ENCODE measurements around the gene RUNX1. TPM values are rescaled to one million over a fixed set of nuclear protein-coding genes. Genes with fewer than 3 reads are reported as not detected.

RUNX1 gene
- polyA plus RNA-seq, 1 experiment = 20.9 TPM

DNA sequence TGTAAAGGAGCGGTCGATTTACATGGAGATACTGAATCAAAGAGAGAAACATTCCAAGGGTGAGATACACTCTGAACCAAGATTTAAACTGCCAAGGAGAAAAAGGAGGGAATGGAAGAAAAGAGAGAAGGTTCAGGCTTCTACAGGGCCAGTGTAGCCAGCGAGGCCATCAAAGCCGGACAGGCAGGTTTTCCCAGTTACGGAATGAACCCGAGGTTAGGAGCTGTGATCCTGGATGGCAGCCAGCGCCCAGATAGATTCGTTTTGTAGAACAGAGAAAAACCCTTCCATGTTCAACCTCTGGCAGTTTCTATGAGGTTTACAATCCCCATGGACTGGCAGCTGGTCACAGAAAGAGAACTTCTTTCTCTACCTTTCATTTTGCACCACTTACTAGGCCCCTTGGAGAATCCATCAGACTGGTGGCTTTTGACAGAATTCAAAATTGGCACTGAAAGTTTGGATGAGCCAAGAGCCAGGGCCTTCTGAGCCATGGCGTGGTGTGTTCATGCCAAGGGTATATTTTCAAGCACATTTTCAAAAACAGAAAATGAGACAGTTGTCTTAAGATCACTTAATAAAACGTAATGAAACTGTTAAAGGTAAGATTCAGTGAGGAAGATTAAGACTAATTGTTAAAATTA, 171.5 kb downstream of the RUNX1 start:
- Histone ChIP-seq H3K4me3 (ENCODE audit: low read depth, low read length) (no peak overlapping the region), H3K9me3 (ENCODE audit: control insufficient read depth, insufficient read depth, low read length) (no peaks in the 10 kb centered on the region), H3K27ac (ENCODE audit: low read depth, low read length) (no peak overlapping the region), H3K27me3 (ENCODE audit: control insufficient read depth, insufficient read depth, low read length) (no peaks in the 10 kb centered on the region)
- DNase-seq (ENCODE audit: low read depth, low spot score) = no peak
- CTCF ChIA-PET = interaction anchor here (2.8 kb wide), 1 partner anchor 132 kb away, joined by 18 read pairs; no protein-coding TSS in a partner anchor
- POLR2A ChIA-PET = interaction anchor here (0.7 kb wide), 1 partner anchor 121 kb away, joined by 5 read pairs; no protein-coding TSS in a partner anchor
- TF ChIP-seq CTCF (IDR thresholded peaks at IDR 0.05; ENCODE audit: low read depth, low read length) = no peak

DNA sequence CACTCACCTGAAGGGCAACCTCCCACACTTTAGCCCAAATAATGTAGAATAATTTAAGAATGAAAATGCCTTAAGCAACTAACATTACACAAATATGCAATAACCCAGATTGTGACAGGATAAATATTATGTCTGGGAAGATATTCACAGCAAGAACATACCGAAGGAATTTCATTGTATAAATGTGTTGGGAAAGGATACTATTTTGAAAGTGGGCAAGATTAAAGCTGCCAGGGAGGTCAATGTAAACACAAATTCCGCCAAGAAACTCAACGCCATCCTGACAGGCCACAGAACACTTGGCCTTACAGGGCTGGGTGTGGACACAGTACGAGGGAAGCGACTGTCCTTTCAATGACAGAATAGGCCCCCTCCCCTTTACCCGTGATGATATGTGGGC, 173.3 kb downstream of the RUNX1 start:
- no peak overlapping the region for H3K27ac ChIP-seq (ENCODE audit: low read depth, low read length)
- H3K9me3 ChIP-seq (ENCODE audit: control insufficient read depth, insufficient read depth, low read length) = no peaks in the 10 kb centered on the region; the same call in 1 of the 2 replicates
- no peaks in the 10 kb centered on the region for H3K27me3 ChIP-seq (ENCODE audit: control insufficient read depth, insufficient read depth, low read length)
- TF ChIP-seq CTCF (IDR thresholded peaks at IDR 0.05; ENCODE audit: low read depth, low read length) = no peak
- no peak overlapping the region for H3K4me3 ChIP-seq (ENCODE audit: low read depth, low read length)
- ChIA-PET POLR2A (interaction anchor here (1.5 kb wide), 1 partner anchor 13 kb away, joined by 3 read pairs; no protein-coding TSS in a partner anchor), CTCF (interaction anchor here (1.1 kb wide), 1 partner anchor 130 kb away, joined by 3 read pairs; no protein-coding TSS in a partner anchor)
- no peak for DNase-seq (ENCODE audit: low read depth, low spot score)

- no peak for TF ChIP-seq CTCF (IDR thresholded peaks at IDR 0.05; ENCODE audit: low read depth, low read length)
- H3K4me3 ChIP-seq (ENCODE audit: low read depth, low read length) = no peak overlapping the region
- POLR2A ChIA-PET = interaction anchor here (0.6 to 1.5 kb wide), 2 partner anchors 14 to 1034 kb away, joined by 3 to 4 read pairs; no protein-coding TSS in a partner anchor
- no peaks in the 10 kb centered on the region; the same call in 1 of the 2 replicates for H3K9me3 ChIP-seq (ENCODE audit: control insufficient read depth, insufficient read depth, low read length)
- CTCF ChIA-PET = interaction anchor here (1.1 to 1.2 kb wide), 2 partner anchors 181 to 1066 kb away, joined by 3 to 10 read pairs; no protein-coding TSS in a partner anchor
- peak overlapping the region; percentile 25 for H3K27ac ChIP-seq (ENCODE audit: low read depth, low read length)
- no peak for DNase-seq (ENCODE audit: low read depth, low spot score)
- H3K27me3 ChIP-seq (ENCODE audit: control insufficient read depth, insufficient read depth, low read length) = no peaks in the 10 kb centered on the region
Measured at GRCh38 chr21:34874684-34875513, 174.2 kb downstream of the RUNX1 start.

DNA sequence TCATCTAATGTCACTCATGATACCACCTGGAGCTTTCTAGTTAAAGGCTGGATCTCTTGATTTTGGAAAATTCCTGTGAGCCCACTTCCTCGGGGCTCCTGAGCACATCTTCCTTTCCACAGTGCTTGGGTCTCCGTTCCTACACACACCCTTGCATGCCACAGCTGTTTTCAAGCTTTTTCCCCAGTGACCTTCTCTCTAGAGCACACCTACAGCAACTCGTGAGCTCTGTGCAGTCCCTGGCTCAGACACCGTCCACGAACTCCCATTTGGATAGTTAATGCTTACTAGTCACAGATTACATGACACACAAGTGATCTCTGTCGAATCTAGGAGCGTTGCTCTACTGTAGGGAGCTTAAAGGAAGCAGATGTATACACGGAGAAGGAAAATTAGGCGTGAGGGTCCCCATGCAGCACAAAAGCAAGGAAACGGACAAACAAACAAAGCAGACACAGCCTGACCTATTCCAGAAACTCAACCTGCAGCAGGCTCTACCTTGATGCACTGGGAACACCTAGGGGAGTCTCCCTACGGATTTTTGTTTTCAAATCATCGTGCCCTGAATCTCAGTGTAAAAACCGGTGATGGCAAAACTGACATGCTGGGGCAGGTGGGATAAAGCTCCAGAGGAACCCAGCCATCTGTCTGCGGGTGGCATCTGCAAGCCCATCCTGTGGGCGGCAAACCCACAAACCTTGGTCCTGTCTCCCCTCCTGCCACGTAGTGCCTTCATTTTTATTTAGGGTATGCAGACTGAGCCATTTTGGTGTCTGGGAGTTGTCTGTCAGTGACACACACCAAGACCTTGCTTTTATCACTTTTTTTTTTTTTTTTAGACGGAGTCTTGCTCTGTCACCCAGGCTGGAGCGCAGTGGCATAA, 177.8 kb downstream of the RUNX1 start:
- ChIA-PET CTCF (interaction anchor here (1.0 kb wide), 1 partner anchor 126 kb away, joined by 5 read pairs; no protein-coding TSS in a partner anchor), POLR2A (no interaction called here)
- no peak for DNase-seq (ENCODE audit: low read depth, low spot score)
- H3K27me3 ChIP-seq (ENCODE audit: control insufficient read depth, insufficient read depth, low read length) = no peaks in the 10 kb centered on the region
- H3K27ac ChIP-seq (ENCODE audit: low read depth, low read length) = no peak overlapping the region
- H3K9me3 ChIP-seq (ENCODE audit: control insufficient read depth, insufficient read depth, low read length) = no peaks in the 10 kb centered on the region; the same call in 1 of the 2 replicates
- TF ChIP-seq CTCF (IDR thresholded peaks at IDR 0.05; ENCODE audit: low read depth, low read length) = no peak
- no peak overlapping the region for H3K4me3 ChIP-seq (ENCODE audit: low read depth, low read length)

All from AG04450 (cell line).